Esophagus (tissue), 2 donors: ENCODE data around the gene GPR156. TPM values are rescaled to one million over a fixed set of nuclear protein-coding genes. Genes with fewer than 3 reads are reported as not detected.

Source experiments
- H3K27ac ChIP-seq, 2 donors: one replicate each; pipeline ENCODE4 v1.5.1; 2013; ENCODE audit warnings: low read depth in 2 of 2, mild to moderate bottlenecking in 2 of 2, inconsistent platforms in 1 of 2, low read length in 1 of 2, moderate library complexity in 1 of 2
- H3K27me3 ChIP-seq, 2 donors: one replicate each; pipeline ENCODE4 v1.6.1; 2013; ENCODE audit warnings: low read length in 2 of 2, control low read depth in 1 of 2, mild to moderate bottlenecking in 1 of 2; ENCODE audit not compliant: insufficient read depth in 2 of 2, control insufficient read depth in 1 of 2
- H3K36me3 ChIP-seq, 2 donors: one replicate each; pipeline ENCODE4 v1.6.1; 2013; ENCODE audit warnings: low read length in 1 of 2; ENCODE audit not compliant: control insufficient read depth in 2 of 2, insufficient read depth in 2 of 2
- H3K4me1 ChIP-seq, 2 donors: one replicate each; pipeline ENCODE4 v1.6.1; 2013; ENCODE audit warnings: low read length in 1 of 2; ENCODE audit not compliant: control insufficient read depth in 2 of 2, insufficient read depth in 2 of 2
- H3K4me3 ChIP-seq, 2 donors: one replicate each; pipeline ENCODE4 v1.5.1; 2013; ENCODE audit warnings: low read length in 2 of 2, mild to moderate bottlenecking in 2 of 2, low read depth in 1 of 2, moderate library complexity in 1 of 2
- H3K9me3 ChIP-seq, 2 donors: one replicate each; pipeline ENCODE4 v1.6.1; 2013; ENCODE audit warnings: mild to moderate bottlenecking in 2 of 2, low read depth in 1 of 2, low read length in 1 of 2, moderate library complexity in 1 of 2; ENCODE audit not compliant: control insufficient read depth in 2 of 2, insufficient read depth in 1 of 2
- WGBS, 2 donors: extraction: QIAGEN DNeasy Blood & Tissue Kit; methylation state at CpG; one replicate each; pipeline ENCODE4 v1.1.7; 2013; 5-methylcytosine and 5-hydroxymethylcytosine counted together
- polyA plus RNA-seq, 2 donors: library from polyadenylated mRNA; stranded (reverse); fragments of 200-250 nt; gene quantifications; one replicate each; pipeline ENCODE4 v1.2.3, GENCODE V29; 2013
- donor health status: healthy with polysubstance abuse.
- donor health status: Bipolar disorder and iron deficiency.

The GPR156 gene
- polyA plus RNA-seq, 2 donors, result 0.07 to 0.10 TPM

GRCh38 chr3:120280026-120280425 lies 5.0 kb downstream of the GPR156 start:
- Histone ChIP-seq H3K27ac (no peak overlapping the region), H3K4me1 (no peaks in the 10 kb centered on the region), H3K4me3 (no peak overlapping the region), H3K36me3 (no peaks in the 10 kb centered on the region), H3K27me3 (no peaks in the 10 kb centered on the region), H3K9me3 (no peaks in the 10 kb centered on the region)
- 74 to 89% methylated on average over 1 of the region's 1 CpG for WGBS, 2 donors

GRCh38 chr3:120276767-120277166 lies 8.3 kb downstream of the GPR156 start:
- no peak overlapping the region for H3K4me3 ChIP-seq
- no peaks in the 10 kb centered on the region for H3K4me1 ChIP-seq
- no peaks in the 10 kb centered on the region for H3K36me3 ChIP-seq
- no peak overlapping the region for H3K27ac ChIP-seq
- H3K9me3 ChIP-seq, result no peaks in the 10 kb centered on the region
- H3K27me3 ChIP-seq, result no peaks in the 10 kb centered on the region
- 57 to 70% methylated on average over 2 of the region's 2 CpGs for WGBS, 2 donors

DNA sequence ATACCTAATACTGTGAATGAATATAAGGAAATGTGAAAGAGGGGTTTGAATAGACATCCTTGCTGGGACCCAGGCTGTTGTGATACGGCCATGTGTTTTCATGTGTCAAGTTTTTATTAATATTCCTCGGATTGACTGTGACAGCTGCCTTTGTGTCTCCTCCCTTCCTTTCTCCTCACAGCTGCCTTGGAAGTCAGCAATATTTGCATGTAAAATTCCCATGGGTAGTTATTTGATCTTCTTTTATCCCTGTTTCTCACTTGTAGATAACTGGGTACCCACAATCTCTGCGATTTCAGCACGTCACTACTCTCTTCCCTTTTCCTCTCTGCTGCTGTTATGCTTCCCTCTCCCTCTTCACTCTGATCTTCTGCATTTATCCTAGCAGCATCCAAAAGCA lies 9.4 kb downstream of the GPR156 start:
- Histone ChIP-seq H3K4me1 (no peaks in the 10 kb centered on the region), H3K9me3 (no peaks in the 10 kb centered on the region), H3K36me3 (no peaks in the 10 kb centered on the region), H3K27me3 (no peaks in the 10 kb centered on the region), H3K4me3 (no peak overlapping the region), H3K27ac (no peak overlapping the region)
- WGBS, 2 donors, result 35 to 39% methylated on average over 4 of the region's 4 CpGs

- H3K36me3 ChIP-seq, result no peaks in the 10 kb centered on the region
- no peaks in the 10 kb centered on the region for H3K4me1 ChIP-seq
- no peaks in the 10 kb centered on the region for H3K9me3 ChIP-seq
- 30 to 41% methylated on average over 5 of the region's 5 CpGs for WGBS, 2 donors
- no peak overlapping the region for H3K4me3 ChIP-seq
- H3K27me3 ChIP-seq, result no peaks in the 10 kb centered on the region
- H3K27ac ChIP-seq, result no peak overlapping the region
These were observed 10.3 kb downstream of the GPR156 start for GRCh38 chr3:120274739-120275167.

GRCh38 chr3:120272286-120272685 lies 12.7 kb downstream of the GPR156 start:
- Histone ChIP-seq H3K4me3 (no peak overlapping the region), H3K36me3 (no peaks in the 10 kb centered on the region), H3K4me1 (no peaks in the 10 kb centered on the region), H3K9me3 (no peaks in the 10 kb centered on the region), H3K27me3 (no peaks in the 10 kb centered on the region), H3K27ac (no peak overlapping the region)
- 37 to 48% methylated on average over 1 of the region's 1 CpG for WGBS, 2 donors

DNA sequence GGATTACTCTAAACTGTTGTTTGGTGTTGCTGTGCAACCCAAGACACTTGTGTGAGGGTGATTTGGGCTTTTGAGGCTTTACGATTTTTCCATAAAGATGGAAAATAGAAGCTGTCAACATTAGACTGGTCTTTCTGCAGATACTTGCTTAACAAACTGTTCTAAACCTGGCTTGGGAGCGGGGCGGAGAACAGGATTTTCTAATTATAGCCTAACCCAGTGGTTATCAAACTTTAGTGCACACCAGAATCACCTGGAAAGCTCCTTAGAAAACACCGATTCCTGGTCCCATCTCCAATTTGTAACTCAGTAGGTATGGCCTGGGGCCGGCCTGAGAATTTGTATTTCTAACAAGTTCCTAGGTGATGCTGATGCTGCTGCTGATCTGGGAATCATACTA lies 19.0 kb downstream of the GPR156 start:
- no peaks in the 10 kb centered on the region for H3K27me3 ChIP-seq
- no peaks in the 10 kb centered on the region for H3K4me1 ChIP-seq
- no peaks in the 10 kb centered on the region for H3K9me3 ChIP-seq
- no peak overlapping the region for H3K27ac ChIP-seq
- H3K36me3 ChIP-seq, result no peaks in the 10 kb centered on the region
- H3K4me3 ChIP-seq, result no peak overlapping the region
- 85 to 92% methylated on average over 5 of the region's 5 CpGs for WGBS, 2 donors

GRCh38 chr3:120264963-120265362 lies 20.1 kb downstream of the GPR156 start:
- Histone ChIP-seq H3K4me3 (no peak overlapping the region), H3K9me3 (no peaks in the 10 kb centered on the region), H3K27ac (no peak overlapping the region), H3K36me3 (no peaks in the 10 kb centered on the region), H3K4me1 (no peaks in the 10 kb centered on the region), H3K27me3 (no peaks in the 10 kb centered on the region)
- WGBS, 2 donors, result 81 to 90% methylated on average over 1 of the region's 1 CpG

GRCh38 chr3:120263792-120264191 lies 21.2 kb downstream of the GPR156 start:
- no peak overlapping the region for H3K4me3 ChIP-seq
- no peaks in the 10 kb centered on the region for H3K27me3 ChIP-seq
- H3K4me1 ChIP-seq, result no peaks in the 10 kb centered on the region
- no peaks in the 10 kb centered on the region for H3K9me3 ChIP-seq
- 65 to 69% methylated on average over 5 of the region's 5 CpGs for WGBS, 2 donors
- H3K27ac ChIP-seq, result no peak overlapping the region
- no peaks in the 10 kb centered on the region for H3K36me3 ChIP-seq

- Histone ChIP-seq H3K4me3 (no peak overlapping the region), H3K27me3 (no peaks in the 10 kb centered on the region), H3K36me3 (no peaks in the 10 kb centered on the region), H3K4me1 (no peaks in the 10 kb centered on the region), H3K9me3 (no peaks in the 10 kb centered on the region), H3K27ac (no peak overlapping the region)
- 75 to 83% methylated on average over 1 of the region's 1 CpG for WGBS, 2 donors
These were observed 27.0 kb downstream of the GPR156 start for GRCh38 chr3:120258009-120258408.

GRCh38 chr3:120245386-120245785 lies 39.6 kb downstream of the GPR156 start:
- no peaks in the 10 kb centered on the region for H3K27me3 ChIP-seq
- no peaks in the 10 kb centered on the region for H3K9me3 ChIP-seq
- no peaks in the 10 kb centered on the region for H3K36me3 ChIP-seq
- H3K27ac ChIP-seq, result no peak overlapping the region
- H3K4me3 ChIP-seq, result no peak overlapping the region
- H3K4me1 ChIP-seq, result no peaks in the 10 kb centered on the region
